HepG2 (cell line): Measurements from ENCODE around the gene TP53TG5. TPM values are rescaled to one million over a fixed set of nuclear protein-coding genes. Genes with fewer than 3 reads are reported as not detected.

ENCODE experiments used
- BHLHE40 ChIP-seq: IDR thresholded peaks from 2 replicates; pipeline ENCODE4 v1.6.1; 2011; ENCODE audit warnings: low read length, improper control_type of control experiment
- DPF2 ChIP-seq: sonication (generic); formaldehyde crosslinking; IDR thresholded peaks from 2 replicates; pipeline ENCODE4 v1.4.0; 2020; ENCODE audit warnings: mild to moderate bottlenecking, low read depth, missing genetic modification reagents, borderline replicate concordance
- DR1 ChIP-seq: sonication (generic); formaldehyde crosslinking; IDR thresholded peaks from 2 replicates; pipeline ENCODE4 v1.8.0; 2021; ENCODE audit warnings: mild to moderate bottlenecking, missing genetic modification reagents, inconsistent platforms
- FIP1L1 ChIP-seq: fragments of 200-400 bp; formaldehyde crosslinking; IDR thresholded peaks from 2 replicates; pipeline ENCODE4 v1.6.1; 2018; ENCODE audit warnings: low read depth, mild to moderate bottlenecking, low read length, moderate library complexity, borderline replicate concordance; ENCODE audit not compliant: insufficient read depth
- FOXC1 ChIP-seq: sonication (generic); formaldehyde crosslinking; IDR thresholded peaks from 2 replicates; pipeline ENCODE4 v1.8.0; 2022; ENCODE audit warnings: mild to moderate bottlenecking, missing genetic modification reagents, borderline replicate concordance
- IRX3 ChIP-seq: sonication (generic); formaldehyde crosslinking; IDR thresholded peaks from 2 replicates; pipeline ENCODE4 v1.8.1; 2023; ENCODE audit warnings: mild to moderate bottlenecking, low read depth, missing genetic modification reagents, borderline replicate concordance
- JDP2 ChIP-seq: sonication (generic); formaldehyde crosslinking; IDR thresholded peaks from 2 replicates; pipeline ENCODE4 v1.8.1; 2022; ENCODE audit warnings: missing genetic modification reagents, borderline replicate concordance
- MTF1 ChIP-seq: sonication (generic); formaldehyde crosslinking; IDR thresholded peaks from 2 replicates; pipeline ENCODE4 v1.5.0; 2020; ENCODE audit warnings: missing genetic modification reagents
- PHF5A ChIP-seq: IDR thresholded peaks from one replicate; pipeline ENCODE4 v1.6.1; 2018; ENCODE audit warnings: low read depth, missing genetic modification reagents; ENCODE audit not compliant: unreplicated experiment
- SRSF1 ChIP-seq: fragments of 200-400 bp; formaldehyde crosslinking; optimal IDR thresholded peaks from 2 replicates; pipeline ENCODE3; 2017; ENCODE audit warnings: mild to moderate bottlenecking, low read depth, low read length, moderate library complexity
- ZBTB34 ChIP-seq: sonication (generic); formaldehyde crosslinking; IDR thresholded peaks from 2 replicates; pipeline ENCODE4 v1.8.0; 2022; ENCODE audit warnings: mild to moderate bottlenecking, missing genetic modification reagents
- ZBTB7B ChIP-seq: sonication (generic); formaldehyde crosslinking; IDR thresholded peaks from 2 replicates; pipeline ENCODE4 v1.4.0; 2020; ENCODE audit warnings: missing genetic modification reagents
- ZFP41 ChIP-seq: sonication (generic); formaldehyde crosslinking; IDR thresholded peaks from 2 replicates; pipeline ENCODE4 v1.4.0; 2020; ENCODE audit warnings: mild to moderate bottlenecking, missing genetic modification reagents, borderline replicate concordance
- ZNF12 ChIP-seq: sonication (generic); formaldehyde crosslinking; IDR thresholded peaks from 2 replicates; pipeline ENCODE4 v1.5.0; 2020; ENCODE audit warnings: missing genetic modification reagents
- ZNF256 ChIP-seq: sonication (generic); formaldehyde crosslinking; conservative IDR thresholded peaks from 2 replicates; pipeline ENCODE4 v1.4.0; 2020; ENCODE audit warnings: missing genetic modification reagents
- ZNF264 ChIP-seq: sonication (generic); formaldehyde crosslinking; IDR thresholded peaks from 2 replicates; pipeline ENCODE4 v1.4.0; 2020; ENCODE audit warnings: missing genetic modification reagents
- ZNF333 ChIP-seq: sonication (generic); formaldehyde crosslinking; IDR thresholded peaks from 2 replicates; pipeline ENCODE4 v1.4.0; 2020; ENCODE audit warnings: mild to moderate bottlenecking, missing genetic modification reagents, borderline replicate concordance
- ZNF788 ChIP-seq: sonication (generic); formaldehyde crosslinking; IDR thresholded peaks from 2 replicates; pipeline ENCODE4 v1.5.0; 2020; ENCODE audit warnings: mild to moderate bottlenecking, missing genetic modification reagents, borderline replicate concordance
- ZNF839 ChIP-seq: sonication (generic); formaldehyde crosslinking; IDR thresholded peaks from 2 replicates; pipeline ENCODE4 v1.4.0; 2020; ENCODE audit warnings: missing genetic modification reagents, mild to moderate bottlenecking, borderline replicate concordance
- ZSCAN29 ChIP-seq: sonication (generic); formaldehyde crosslinking; conservative IDR thresholded peaks from 2 replicates; pipeline ENCODE4 v1.4.0; 2020; ENCODE audit warnings: mild to moderate bottlenecking, missing genetic modification reagents
- polyA plus RNA-seq, 8 experiments: library from polyadenylated mRNA; depleted of rRNA in 3 of 8; stranded (reverse) in 7 of 8; unstranded in 1 of 8; fragments of >200 nt; fragmentation: Illumina TruSeq in 4 of 8; extraction: Trizol in 4 of 8; gene quantifications; 2 replicates each; pipeline versions ENCODE4 v1.2.1 to v1.2.3, GENCODE V29; 2011 to 2016; ENCODE audit warnings: low read depth in 4 of 8, missing spikeins in 1 of 8, mixed read lengths in 1 of 8; ENCODE audit not compliant: insufficient read depth in 1 of 8
- total RNA-seq, 5 experiments: library from RNA; depleted of rRNA; stranded (reverse); fragments of >200 nt; fragmentation: Illumina TruSeq; extraction: Trizol; gene quantifications; 2 replicates each; pipeline ENCODE4 v1.2.3, GENCODE V29; 2016; ENCODE audit warnings: low read depth in 1 of 5
- TF ChIP-seq, protein P1 (sequence below): fragments of 450-650 bp; IDR thresholded peaks from 2 replicates; pipeline ENCODE4 v1.6.1; 2016
- TF ChIP-seq, protein P2 (sequence below): sonication (generic); formaldehyde crosslinking; IDR thresholded peaks from 2 replicates; pipeline ENCODE4 v1.4.0; 2020; ENCODE audit warnings: missing genetic modification reagents
- TF ChIP-seq, protein P3 (sequence below): sonication (generic); formaldehyde crosslinking; IDR thresholded peaks from 2 replicates; pipeline ENCODE4 v1.8.0; 2022; ENCODE audit warnings: missing genetic modification reagents, low read depth, mild to moderate bottlenecking, borderline replicate concordance

The TP53TG5 gene
- total and polyA plus RNA-seq, 2 of the 13 experiments (the other 11 are each of a cell fraction or from before 2014, with no cell fraction given), result 0.11 TPM; not detected in 1

- TF ChIP-seq FOXC1 (CRISPR knock-in tag) (no peak; the same call in 1 of the 2 replicates), ZNF256 (no peak), FIP1L1 (no peak), ZNF788 (CRISPR knock-in tag) (no peak; the same call in 1 of the 2 replicates), DPF2 (no peak), JDP2 (CRISPR knock-in tag) (no peak), ZNF333 (CRISPR knock-in tag) (no peak), PHF5A (peak; percentile 86), ZNF839 (CRISPR knock-in tag) (no peak), ZNF264 (CRISPR knock-in tag) (peak; percentile 76; the same call in 1 of the 2 replicates), ZBTB7B (peak; percentile 64), BHLHE40 (0 out of 2 replicates have a peak, but pooled peaks have one; percentile 41), MTF1 (no peak), ZFP41 (CRISPR knock-in tag) (no peak), IRX3 (CRISPR knock-in tag) (no peak), SRSF1 (no peak), DR1 (CRISPR knock-in tag) (no peak), ZNF12 (CRISPR knock-in tag) (no peak), ZSCAN29 (CRISPR knock-in tag) (no peak), ZBTB34 (CRISPR knock-in tag) (no peak)
- TF ChIP-seq, protein P1, sequence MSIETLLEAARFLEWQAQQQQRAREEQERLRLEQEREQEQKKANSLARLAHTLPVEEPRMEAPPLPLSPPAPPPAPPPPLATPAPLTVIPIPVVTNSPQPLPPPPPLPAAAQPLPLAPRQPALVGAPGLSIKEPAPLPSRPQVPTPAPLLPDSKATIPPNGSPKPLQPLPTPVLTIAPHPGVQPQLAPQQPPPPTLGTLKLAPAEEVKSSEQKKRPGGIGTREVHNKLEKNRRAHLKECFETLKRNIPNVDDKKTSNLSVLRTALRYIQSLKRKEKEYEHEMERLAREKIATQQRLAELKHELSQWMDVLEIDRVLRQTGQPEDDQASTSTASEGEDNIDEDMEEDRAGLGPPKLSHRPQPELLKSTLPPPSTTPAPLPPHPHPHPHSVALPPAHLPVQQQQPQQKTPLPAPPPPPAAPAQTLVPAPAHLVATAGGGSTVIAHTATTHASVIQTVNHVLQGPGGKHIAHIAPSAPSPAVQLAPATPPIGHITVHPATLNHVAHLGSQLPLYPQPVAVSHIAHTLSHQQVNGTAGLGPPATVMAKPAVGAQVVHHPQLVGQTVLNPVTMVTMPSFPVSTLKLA, result no peak
- TF ChIP-seq, protein P2, sequence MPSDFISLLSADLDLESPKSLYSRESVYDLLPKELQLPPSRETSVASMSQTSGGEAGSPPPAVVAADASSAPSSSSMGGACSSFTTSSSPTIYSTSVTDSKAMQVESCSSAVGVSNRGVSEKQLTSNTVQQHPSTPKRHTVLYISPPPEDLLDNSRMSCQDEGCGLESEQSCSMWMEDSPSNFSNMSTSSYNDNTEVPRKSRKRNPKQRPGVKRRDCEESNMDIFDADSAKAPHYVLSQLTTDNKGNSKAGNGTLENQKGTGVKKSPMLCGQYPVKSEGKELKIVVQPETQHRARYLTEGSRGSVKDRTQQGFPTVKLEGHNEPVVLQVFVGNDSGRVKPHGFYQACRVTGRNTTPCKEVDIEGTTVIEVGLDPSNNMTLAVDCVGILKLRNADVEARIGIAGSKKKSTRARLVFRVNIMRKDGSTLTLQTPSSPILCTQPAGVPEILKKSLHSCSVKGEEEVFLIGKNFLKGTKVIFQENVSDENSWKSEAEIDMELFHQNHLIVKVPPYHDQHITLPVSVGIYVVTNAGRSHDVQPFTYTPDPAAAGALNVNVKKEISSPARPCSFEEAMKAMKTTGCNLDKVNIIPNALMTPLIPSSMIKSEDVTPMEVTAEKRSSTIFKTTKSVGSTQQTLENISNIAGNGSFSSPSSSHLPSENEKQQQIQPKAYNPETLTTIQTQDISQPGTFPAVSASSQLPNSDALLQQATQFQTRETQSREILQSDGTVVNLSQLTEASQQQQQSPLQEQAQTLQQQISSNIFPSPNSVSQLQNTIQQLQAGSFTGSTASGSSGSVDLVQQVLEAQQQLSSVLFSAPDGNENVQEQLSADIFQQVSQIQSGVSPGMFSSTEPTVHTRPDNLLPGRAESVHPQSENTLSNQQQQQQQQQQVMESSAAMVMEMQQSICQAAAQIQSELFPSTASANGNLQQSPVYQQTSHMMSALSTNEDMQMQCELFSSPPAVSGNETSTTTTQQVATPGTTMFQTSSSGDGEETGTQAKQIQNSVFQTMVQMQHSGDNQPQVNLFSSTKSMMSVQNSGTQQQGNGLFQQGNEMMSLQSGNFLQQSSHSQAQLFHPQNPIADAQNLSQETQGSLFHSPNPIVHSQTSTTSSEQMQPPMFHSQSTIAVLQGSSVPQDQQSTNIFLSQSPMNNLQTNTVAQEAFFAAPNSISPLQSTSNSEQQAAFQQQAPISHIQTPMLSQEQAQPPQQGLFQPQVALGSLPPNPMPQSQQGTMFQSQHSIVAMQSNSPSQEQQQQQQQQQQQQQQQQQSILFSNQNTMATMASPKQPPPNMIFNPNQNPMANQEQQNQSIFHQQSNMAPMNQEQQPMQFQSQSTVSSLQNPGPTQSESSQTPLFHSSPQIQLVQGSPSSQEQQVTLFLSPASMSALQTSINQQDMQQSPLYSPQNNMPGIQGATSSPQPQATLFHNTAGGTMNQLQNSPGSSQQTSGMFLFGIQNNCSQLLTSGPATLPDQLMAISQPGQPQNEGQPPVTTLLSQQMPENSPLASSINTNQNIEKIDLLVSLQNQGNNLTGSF (CRISPR knock-in tag), result 0 out of 2 replicates have a peak, but pooled peaks have one; percentile 73
- TF ChIP-seq, protein P3, sequence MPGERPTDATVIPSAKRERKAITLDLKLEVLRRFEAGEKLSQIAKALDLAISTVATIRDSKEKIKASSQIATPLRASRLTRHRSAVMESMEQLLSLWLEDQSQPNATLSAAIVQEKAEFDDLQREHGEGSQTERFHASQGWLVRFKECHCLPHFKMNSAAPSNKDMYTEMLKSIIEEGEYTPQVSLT, result no peak
Observed at GRCh38 chr20:45322952-45323383, 55.2 kb downstream of the TP53TG5 start (continued).
